Mucosa of descending colon (tissue), 3 donors: ENCODE results near the gene SLC38A3. TPM values are rescaled to one million over a fixed set of nuclear protein-coding genes. Genes with fewer than 3 reads are reported as not detected.

Source experiments
- ATAC-seq: fragments of 200-7000 bp; cut with Tn5 transposase; one replicate; pipeline ENCODE4 v1.9.1; 2020; ENCODE audit warnings: mild to moderate bottlenecking, moderate library complexity
- DNase-seq, 3 donors: peaks; one replicate each; pipeline ENCODE4 v3.0.0-alpha.2; 2020
- H3K36me3 ChIP-seq: fragments of 200-600 bp; one replicate; pipeline ENCODE4 v1.8.0; 2021; ENCODE audit warnings: low read depth, mild to moderate bottlenecking
- H3K4me1 ChIP-seq: fragments of 200-600 bp; one replicate; pipeline ENCODE4 v1.8.0; 2021; ENCODE audit warnings: low read depth, mild to moderate bottlenecking
- H3K4me3 ChIP-seq: fragments of 200-600 bp; one replicate; pipeline ENCODE4 v1.8.0; 2021; ENCODE audit warnings: mild to moderate bottlenecking
- H3K9me3 ChIP-seq: fragments of 200-600 bp; one replicate; pipeline ENCODE4 v1.8.0; 2021; ENCODE audit warnings: mild to moderate bottlenecking
- CTCF ChIP-seq: fragments of 200-600 bp; IDR thresholded peaks from one replicate; pipeline ENCODE4 v1.8.0; 2022; ENCODE audit warnings: antibody characterized with exemption, mild to moderate bottlenecking
- intact Hi-C, 2 donors: fragments of 100-400 bp; cut with DNase I in 1 of 2; cut with micrococcal nuclease in 1 of 2; formaldehyde crosslinking; loops; one replicate each; pipeline versions ENCODE4 v1.11.0 to v1.11.1; 2022; cut with DNase I, micrococcal nuclease
- total RNA-seq, 3 donors: library from RNA; stranded (reverse); fragmentation: NEBNext Ultra II Directional in 2 of 3; extraction: Animal tissue kit (Norgen Biotek cat#: 25700) in 2 of 3; gene quantifications; one replicate each; pipeline versions ENCODE4 v1.2.1 to v1.2.4, GENCODE V29; 2021 to 2023
- donor health status: DM: no; HTN: no; CAD: no; lungs with moderate emphysema.
- donor health status: DM: no; HTN: no; CAD: no.
- donor health status: DM: no; HTN: yes; CAD: no.

SLC38A3 gene
- total RNA-seq, 3 donors from 2014 or later, result 0.29 to 0.32 TPM; not detected in 1

- Histone ChIP-seq H3K36me3 (no peaks in the 10 kb centered on the region), H3K4me3 (no peak overlapping the region), H3K4me1 (peaks cover 5% of the 10 kb centered on the region), H3K9me3 (no peaks in the 10 kb centered on the region)
- intact Hi-C loops, result no loop called here
- DNase-seq (no peak), ATAC-seq (no peak)
- TF ChIP-seq CTCF, result no peak
Measured at GRCh38 chr3:50184242-50184978, 20.7 kb upstream of the SLC38A3 start.

GRCh38 chr3:50185230-50185629 lies 19.8 kb upstream of the SLC38A3 start:
- Histone ChIP-seq H3K9me3 (no peaks in the 10 kb centered on the region), H3K36me3 (no peaks in the 10 kb centered on the region), H3K4me3 (no peak overlapping the region), H3K4me1 (no peaks in the 10 kb centered on the region)
- TF ChIP-seq CTCF, result no peak
- no peak for DNase-seq
- intact Hi-C loops, result loop anchor here in 1 of 2 donors (5.0 kb wide), 1 partner anchor 63 kb away; no protein-coding TSS in a partner anchor
- no peak for ATAC-seq

DNA sequence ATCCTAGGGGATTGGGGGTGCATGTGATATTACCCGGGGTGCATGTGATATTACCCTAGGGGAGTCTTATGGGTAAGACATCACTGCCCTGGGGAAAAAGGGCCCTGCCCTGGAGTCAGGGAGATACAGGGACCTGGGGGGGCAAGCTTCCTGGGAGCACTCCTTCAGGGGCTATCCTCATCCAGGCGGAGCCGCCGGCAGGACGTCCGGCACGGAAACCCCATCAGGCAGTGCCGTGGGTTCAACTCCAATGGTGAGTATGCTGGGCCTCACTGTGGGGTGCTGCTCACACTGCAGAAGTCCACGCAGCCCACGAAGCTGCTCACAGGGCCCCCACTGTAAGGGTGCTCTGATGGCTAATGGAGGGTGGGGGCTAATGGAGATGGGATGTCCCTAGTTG lies 19.0 kb upstream of the SLC38A3 start:
- Histone ChIP-seq H3K9me3 (no peaks in the 10 kb centered on the region), H3K4me3 (no peak overlapping the region), H3K36me3 (no peaks in the 10 kb centered on the region), H3K4me1 (no peaks in the 10 kb centered on the region)
- DNase-seq (no peak), ATAC-seq (no peak)
- no peak for TF ChIP-seq CTCF
- intact Hi-C loops, result loop anchor here in 1 of 2 donors (5.0 kb wide), 1 partner anchor 64 kb away; no protein-coding TSS in a partner anchor

DNA sequence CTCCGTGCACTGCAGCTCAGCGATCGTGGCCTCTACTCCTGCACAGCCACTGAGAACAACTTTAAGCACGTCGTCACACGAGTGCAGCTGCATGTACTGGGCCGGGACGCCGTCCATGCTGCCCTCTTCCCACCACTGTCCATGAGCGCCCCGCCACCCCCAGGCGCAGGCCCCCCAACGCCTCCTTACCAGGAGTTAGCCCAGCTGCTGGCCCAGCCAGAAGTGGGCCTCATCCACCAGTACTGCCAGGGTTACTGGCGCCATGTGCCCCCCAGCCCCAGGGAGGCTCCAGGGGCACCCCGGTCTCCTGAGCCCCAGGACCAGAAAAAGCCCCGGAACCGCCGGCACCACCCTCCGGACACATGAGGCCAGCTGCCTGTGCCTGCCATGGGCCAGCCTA lies 17.3 kb upstream of the SLC38A3 start:
- intact Hi-C loops, result loop anchor here in 1 of 2 donors (5.0 kb wide), 1 partner anchor 65 kb away; no protein-coding TSS in a partner anchor
- TF ChIP-seq CTCF, result no peak
- Histone ChIP-seq H3K4me3 (no peak overlapping the region), H3K36me3 (no peaks in the 10 kb centered on the region), H3K9me3 (no peaks in the 10 kb centered on the region), H3K4me1 (no peaks in the 10 kb centered on the region)
- DNase-seq (no peak), ATAC-seq (no peak)

DNA sequence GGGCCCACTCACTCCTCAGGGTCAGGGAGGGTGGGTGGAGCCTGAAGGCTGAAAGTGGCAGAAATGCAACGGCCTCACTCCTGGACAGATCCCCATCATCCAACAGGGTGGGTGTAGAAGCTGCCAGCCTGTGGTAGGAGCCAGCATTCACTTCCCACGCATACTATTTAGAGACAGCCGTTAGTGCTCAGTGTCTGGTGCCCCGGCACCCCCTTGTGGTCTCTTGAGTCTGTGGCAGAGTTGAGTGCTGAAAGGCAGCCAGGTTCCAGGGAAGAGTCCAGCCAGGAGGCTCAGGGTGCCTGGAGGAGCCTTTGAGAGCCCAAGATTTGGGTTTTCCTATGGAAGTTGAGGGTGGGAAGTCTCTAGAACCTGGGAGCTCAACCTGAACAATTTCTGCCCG lies 15.8 kb upstream of the SLC38A3 start:
- H3K9me3 ChIP-seq, result no peaks in the 10 kb centered on the region
- H3K36me3 ChIP-seq, result no peaks in the 10 kb centered on the region
- TF ChIP-seq CTCF, result peak; percentile 49
- H3K4me3 ChIP-seq, result no peak overlapping the region
- peak; percentile 79 for ATAC-seq
- H3K4me1 ChIP-seq, result peaks cover 4% of the 10 kb centered on the region
- peak in 2 of 3 donors; percentile 79 to 87 for DNase-seq
- intact Hi-C loops, result loop anchor here in 1 of 2 donors (5.0 kb wide), 1 partner anchor 67 kb away; no protein-coding TSS in a partner anchor
